NCI-H1930 (cell line): ENCODE results near the gene GAN.
"Not testable (repeated sequence)": the region's sequence is repeated elsewhere in the genome, so short reads cannot be mapped to it uniquely, and the experiment has no call there.

ENCODE experiments used
- DNase-seq, 2 experiments: peaks; one replicate each; lab custom pipeline; 2025; lab: John Stamatoyannopoulos, UW

The GAN gene

DNA sequence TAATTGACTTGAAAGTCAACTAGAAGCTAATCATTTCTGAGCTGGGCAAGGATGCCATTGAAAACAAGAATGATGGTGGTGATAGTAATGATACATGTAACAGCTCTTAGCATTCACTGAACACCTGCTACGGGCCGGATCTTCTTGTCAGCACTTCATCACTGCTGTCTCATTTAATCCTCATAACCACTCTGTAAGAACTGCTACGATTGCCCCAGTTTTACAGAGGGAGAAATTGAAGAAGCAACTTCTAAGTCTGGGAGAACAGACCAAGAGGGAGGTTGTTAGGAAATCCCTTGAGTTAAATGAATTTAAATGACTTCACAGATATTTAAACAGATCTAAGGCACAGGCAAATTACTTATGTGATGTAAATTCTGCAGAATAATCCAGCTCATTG is 7.0 kb upstream of the GAN start:
- DNase-seq = no peak

DNA sequence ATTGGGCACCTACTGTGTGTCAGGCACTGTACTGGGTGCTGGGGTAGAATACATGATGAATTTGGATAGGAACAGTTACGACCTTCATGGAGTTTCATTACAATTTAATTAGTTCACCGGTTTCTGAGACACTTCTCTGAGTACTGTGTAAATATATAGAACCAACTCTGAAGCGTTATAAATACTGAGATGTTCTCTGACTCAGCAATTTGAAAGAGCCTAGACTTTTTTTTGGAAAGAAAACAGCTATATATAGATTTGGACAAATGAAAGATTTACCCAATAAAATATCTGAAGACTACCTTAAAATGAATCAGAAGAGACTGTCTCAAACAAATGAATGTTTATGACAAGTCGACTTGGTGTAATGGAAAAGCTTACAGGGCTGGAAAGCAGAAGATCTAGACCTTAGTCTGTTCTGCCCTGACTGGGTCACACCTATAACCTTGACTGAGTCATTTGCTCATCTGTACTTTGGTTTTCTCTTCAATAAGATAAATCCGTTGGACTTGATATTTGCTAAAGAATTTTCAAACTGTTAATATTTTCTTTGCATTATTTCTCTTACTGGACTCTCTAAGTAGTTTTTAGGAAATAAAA is 4.6 kb upstream of the GAN start:
- no peak for DNase-seq

DNA sequence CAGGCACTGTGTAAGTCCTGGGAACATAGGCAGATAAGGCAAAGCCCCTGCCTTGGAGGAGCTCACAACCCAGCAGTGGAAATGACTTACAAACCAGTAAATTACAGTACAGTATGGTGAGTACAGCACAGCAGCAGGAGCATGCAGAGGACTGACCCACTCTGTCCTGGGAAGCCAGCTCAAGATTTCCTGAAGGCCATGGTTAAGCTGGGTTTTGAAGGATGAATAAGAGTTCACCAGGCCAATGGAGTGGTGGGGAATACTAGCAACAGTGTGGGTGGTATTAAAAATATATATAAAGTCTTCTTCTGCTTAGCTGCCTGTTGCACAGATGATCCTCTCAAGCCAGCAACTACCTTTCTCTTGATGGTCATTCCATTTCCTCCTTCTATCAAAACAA is 3.0 kb upstream of the GAN start:
- no peak for DNase-seq

DNA sequence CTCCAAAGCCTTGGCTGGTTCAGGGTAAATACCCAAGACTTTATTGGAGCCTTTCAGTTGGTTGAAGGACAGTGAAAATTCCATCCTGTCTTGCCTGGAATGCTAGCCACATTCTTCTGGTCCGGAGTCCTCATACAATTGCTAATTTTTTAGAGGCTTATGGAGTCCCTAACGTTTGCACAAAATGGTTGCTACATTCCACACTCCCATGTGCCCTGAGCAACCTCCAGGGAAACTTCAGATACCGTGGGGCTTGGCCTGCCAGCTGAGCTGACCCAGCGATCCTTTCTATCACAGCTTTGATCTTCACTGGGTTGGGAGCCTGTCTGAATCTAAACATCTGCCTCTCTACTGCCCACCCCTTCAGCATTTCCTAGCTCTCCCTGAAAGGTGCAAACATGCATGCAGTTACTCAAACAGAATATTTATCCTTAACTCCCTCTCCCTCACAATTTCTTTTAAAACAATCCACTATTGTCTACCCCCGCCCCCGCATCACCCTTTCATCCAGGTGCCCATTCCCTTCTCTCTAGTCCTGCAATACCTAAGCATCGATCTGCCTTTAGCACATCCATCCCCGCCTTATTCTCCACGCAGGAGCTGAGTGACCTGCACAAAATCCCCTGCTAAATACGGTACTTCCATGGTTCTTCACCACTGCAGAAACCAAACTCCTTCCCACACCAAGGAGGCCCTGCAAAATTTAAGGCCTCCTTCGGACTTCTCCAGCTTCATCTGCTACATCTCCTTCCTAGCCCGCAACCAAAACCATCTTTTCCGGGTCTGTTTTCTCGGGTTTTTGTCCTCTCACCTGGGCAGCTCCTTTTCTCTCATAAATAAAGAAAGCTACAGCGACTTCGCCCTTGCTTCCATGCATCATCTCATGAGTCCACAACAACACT is 810 bp upstream of the GAN start:
- DNase-seq = no peak

DNA sequence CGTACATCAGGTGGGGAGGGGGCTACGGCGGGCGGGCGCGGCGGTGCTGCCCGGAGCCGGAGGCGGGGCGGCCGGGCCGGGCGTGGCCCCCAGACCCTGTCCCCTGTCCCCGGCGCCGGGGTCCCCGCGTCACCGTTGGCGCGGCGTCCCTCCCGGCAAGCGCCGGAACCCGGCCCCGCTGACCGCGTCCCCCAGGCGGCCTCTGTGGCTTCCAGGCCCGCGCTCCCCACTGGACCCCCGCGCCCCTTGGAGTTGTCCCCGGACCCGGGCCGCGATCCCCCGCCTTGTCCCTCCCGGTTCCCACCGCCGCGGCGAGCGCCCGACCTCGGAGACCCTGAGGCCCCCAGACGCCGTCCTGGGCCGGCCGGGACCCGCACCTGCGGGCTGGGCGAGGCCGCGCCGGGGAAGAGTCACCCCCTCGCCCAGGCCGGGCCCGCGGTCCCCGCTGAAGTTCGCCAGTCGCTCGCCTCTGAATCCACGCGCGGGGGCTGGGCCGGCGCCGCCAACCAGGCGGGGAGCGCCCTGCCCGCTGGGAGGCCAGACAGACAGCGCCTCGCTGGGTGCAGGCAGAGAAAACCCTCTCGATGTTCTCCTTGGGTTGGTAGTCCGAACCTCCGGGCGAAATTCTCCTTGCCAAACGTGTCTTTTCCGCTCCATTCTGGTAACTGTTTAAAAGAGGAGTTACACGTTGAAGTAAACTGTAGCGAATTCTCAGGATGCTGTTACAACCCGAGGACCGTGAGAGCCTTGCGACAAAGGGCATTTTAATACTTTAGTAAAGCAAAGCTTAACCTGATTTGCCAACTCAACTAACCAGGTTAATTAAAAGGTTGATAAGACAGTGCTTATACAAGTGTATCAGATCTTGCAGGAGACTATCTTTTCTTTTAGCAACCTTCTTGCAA is 761 bp downstream of the GAN start:
- no peak for DNase-seq

DNA sequence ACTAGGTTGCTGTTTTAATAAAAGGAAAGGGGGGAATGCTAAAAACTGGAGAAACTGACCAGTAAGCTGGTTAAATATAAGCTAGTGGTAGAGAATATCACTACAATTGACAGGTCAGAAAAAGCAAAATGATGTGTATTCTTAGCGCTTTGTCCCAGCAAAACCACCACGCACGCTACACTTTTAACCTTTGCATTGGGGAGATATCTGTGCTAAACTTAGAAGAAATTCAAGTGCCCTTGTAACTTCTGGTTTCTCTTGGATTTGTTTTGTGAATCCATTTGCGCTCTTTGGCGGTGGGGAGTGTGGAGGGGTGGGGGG is 1.4 kb downstream of the GAN start:
- no peak for DNase-seq

DNA sequence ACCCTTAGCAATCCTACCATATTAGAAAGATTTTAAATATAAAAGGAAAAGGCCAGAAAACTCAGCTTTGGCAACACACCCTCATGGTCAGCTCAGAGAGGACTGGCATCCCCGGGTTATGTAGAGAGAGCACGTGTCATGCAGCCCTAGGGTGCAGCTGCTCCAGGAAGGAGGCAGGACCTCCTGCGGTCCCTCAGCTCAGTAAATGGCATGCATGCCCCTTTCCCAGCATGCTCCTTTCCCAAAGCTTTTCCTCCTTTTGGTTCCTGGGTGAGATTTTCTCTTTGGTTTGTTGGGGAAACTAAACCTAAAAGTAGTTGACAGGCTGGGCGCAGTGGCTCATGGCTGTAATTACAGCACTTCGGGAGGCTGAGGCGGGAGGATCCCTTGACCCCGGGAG is 3.9 kb downstream of the GAN start:
- DNase-seq = no peak

DNA sequence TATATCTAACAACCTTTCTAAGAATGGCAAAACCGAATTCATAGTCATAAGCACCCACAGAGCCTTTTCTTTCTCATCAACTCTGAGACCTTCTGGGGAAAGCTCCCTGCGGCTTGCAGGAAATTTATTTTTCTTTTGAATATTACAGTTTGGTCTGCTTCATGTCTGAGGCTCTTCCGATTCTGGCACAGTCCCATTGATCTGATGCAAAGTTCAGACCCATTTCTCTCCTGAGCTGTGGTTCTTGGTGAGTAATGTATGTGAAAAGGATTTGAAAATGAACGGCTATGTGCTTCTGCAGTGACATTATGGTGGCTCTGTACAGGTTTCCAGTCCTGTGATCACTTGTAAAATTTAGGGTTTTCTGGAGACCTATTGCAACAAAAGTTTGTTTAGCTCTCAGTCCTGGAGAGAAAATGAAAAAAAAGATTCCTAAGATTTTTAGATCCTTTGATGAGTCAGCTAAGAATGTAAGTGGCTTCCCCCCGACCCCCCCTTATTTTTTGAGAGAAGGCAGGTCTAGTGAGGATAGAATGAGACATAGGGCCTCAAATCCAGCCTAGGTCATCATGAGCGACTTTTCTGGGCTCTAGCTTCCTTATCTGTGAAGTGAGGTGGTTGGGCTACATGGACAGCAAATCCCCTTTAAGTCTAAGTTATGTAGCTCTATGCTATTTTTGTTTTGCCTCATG is 4.6 kb downstream of the GAN start:
- DNase-seq = no peak

DNA sequence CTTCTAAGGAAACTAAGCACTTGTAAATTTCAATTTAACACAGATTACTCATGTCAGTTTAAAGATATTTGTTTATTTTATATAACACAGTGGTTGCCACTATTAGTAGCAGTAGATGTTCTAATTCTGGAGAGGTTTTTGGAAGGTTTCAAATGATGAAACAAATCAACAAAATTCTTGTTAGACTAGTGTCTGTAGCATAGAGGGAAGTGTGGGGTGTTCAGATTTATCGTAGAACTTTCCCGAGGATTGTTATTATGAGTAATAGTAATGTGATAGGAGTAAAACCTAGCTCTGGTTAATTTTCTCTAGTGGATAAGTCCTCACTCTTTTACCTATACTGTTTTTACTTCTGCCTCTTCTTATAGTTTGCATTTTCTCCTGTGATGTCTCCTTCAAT is 6.3 kb downstream of the GAN start:
- no peak for DNase-seq

DNA sequence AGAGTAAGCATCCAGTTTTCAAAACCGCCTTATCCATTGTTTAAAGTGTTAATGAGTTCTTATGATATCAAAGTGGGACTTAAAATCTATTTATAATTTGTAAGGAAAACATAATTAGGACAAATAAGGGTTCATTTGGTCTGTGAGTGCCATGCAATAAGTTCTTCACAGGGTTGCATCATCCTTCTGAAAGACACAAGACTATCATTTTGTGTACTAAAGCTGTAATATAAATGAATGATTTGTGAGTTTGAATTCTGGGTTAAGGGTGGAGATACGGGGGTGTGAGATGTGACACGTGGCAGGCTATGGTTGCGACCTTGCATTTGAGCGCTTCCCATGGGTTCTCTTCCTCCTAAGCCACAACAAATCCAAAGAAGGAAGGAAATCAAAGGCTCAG is 6.8 kb downstream of the GAN start:
- DNase-seq = no peak

DNA sequence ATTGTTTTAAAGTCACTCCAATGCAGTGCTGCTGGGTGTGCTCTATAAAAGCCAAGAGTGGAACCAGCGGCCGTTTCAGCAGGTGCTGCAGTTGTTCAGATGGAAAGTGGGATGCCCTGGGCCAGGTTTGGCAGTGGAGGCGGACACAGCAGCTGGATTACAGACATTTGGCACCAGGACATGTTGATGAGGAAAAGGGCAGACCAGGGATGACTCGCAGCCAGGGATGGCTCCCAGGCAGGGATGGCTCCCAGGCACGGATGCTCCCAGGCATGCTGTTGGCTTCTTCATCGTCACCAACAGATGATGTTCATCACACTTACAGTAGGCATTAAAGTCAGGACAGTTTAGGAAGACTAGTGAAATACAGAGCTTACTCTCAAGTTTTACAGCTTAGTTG is 10.0 kb downstream of the GAN start:
- DNase-seq = no peak

DNA sequence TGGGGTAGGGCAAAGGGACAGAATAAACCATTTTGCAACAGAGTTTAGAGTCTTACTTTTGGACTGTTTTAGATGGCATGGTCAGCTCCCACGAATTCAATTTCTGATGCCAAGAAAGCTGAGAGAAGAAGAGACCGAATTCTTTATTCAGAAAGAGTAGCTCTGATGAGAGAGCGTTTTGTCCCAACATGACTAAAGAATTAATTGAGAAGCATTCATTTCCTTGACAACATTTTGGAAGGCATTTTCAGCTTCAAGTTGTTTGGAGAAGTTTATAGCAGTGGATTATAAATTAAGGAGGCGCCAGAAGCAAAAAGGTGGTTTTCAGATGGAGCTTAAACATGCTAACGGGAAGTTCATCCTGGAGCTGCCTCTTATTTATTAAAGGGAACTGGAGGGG is 12.2 kb downstream of the GAN start:
- DNase-seq = no peak

DNA sequence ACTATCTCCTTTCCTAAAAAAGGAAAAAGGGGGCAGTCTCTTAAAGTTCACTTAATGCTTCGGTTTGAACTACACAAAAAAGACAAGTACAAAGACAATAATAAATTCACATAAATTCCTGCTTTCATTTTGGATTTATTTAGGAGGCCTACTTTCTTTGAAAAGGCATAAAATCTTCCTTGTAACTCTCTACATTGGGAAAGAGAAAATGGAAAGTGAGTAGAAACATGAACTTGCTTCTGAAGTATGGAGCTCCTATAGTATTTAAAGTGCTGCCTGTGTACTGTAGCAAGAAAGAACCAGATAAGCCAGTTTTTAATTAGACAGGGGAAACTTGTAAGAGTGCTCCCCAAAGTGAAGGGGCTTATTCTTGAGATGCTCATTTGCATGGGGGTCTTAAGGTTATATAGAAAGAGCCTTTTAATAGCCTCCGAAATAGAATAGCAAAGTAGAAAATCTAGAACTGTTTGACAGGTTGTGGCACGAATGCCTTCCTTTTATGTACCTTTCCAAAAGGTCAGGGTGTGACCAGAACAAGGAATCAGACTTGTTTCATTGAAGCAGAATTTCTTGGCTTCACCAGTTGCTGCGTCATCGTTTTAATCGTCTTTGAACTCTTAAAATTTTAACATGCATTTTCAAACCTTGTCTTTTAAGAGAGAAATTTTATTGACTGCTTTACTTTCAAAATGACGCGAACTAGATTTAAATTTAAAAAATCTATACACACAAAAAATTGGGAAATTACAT is 12.9 kb downstream of the GAN start:
- DNase-seq = no peak

DNA sequence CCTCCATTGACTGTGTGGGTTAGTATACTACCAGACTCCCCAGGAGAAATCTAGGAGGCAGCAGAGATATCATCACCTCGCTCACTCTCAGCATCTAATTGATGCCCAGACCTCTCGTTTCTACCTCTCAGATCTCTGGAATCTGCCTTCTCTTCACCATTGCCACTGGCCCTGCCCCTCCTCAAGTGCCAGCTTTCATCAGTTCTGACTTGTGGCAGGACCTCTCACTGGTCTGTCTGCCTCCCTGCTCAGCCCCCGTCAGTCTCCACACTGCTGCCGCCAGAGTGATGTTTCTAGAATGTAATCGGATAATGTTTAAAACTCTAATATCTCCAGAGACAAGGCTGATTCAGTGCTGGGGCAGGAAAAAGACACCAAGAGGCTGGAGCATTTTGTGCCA is 15.2 kb downstream of the GAN start:
- no peak for DNase-seq

DNA sequence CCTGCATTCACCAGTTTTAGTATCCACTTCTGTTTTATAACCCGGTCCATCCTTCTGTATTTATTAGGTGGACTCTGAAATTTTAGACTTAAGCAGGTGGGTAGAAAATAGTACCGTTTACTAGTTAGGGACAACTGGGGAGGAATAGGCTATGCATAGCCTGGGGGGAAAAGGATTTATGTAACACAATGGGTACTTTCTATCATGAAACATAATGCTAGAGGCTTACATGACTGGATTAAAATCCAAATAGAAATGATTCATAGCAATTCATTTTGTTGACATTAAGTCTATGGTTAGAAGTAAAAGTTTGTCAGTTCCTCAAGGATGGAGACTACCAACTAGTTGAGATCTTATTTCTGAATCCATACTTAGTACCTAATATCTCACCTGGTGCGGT is 18.6 kb downstream of the GAN start:
- DNase-seq = no peak

DNA sequence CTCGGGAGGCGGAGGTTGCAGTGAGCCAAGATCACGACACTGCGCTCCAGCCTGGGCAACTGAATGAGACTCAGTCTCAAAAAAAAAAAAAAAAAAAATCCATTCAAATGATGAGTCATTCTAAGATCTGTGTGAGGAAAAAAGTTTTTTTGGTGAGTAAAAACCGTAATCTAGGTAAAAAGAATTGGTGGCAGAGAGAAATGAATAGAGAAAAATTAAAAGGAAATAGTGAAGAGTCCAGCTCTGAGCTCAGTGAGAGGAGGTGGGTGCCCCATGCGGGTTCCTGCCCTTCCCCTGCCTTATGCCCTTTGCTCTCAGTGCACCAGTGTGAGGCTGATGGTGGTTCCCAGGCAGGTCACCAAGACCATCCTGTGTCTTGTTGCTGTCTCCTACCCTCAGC is 20.9 kb downstream of the GAN start:
- no peak for DNase-seq

DNA sequence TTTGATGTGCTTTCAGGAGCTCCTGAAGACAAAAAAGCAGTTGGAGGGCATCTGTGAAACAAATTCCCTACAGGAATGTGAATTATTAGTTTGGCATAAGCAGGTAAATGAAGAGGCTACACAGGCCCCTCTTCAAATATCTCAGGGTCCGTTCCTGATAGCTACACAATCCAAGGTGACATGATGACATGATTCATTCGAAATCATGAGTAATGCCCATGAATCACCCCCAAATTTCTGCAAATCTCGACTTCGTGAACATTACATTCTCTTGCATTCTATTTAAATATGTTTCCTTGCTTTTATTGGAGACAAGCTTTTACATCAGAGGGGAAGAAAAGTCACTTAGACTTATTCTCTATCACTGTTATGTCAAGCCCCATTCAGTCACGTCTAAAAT is 22.3 kb downstream of the GAN start:
- DNase-seq = no peak

DNA sequence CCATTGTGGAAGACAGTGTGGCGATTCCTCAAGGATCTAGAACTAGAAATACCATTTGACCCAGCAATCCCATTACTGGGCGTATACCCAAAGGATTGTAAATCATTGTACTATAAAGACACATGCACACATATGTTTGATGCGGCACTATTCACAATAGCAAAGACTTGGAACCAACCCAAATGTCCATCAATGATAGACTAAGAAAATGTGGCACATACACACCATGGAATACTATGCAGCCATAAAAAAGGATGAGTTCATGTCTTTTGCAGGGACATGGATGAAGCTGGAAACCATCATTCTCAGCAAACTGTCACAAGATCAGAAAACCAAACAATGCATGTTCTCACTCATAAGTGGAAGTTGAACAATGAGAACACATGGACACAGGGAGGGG is 30.4 kb downstream of the GAN start:
- not testable (repeated sequence) for DNase-seq

DNA sequence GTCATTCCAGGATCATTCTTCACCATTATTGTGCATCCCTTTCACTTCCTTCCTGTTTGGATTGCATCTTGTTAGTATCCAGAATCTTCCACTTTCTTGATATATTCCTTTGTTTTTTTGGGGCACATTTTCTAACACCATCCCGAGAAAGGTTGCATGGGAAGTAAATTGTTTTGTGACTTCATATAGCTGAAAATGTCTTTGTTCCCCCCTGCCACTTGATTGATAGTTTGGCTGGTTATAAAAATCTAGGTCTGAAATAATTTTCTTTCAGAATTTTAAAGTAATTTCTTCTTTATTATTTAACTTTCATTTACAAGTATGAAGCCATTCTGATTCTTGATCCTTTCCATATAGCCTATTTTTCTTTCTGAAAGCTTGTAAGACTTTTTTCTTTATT is 32.7 kb downstream of the GAN start:
- DNase-seq = no peak

DNA sequence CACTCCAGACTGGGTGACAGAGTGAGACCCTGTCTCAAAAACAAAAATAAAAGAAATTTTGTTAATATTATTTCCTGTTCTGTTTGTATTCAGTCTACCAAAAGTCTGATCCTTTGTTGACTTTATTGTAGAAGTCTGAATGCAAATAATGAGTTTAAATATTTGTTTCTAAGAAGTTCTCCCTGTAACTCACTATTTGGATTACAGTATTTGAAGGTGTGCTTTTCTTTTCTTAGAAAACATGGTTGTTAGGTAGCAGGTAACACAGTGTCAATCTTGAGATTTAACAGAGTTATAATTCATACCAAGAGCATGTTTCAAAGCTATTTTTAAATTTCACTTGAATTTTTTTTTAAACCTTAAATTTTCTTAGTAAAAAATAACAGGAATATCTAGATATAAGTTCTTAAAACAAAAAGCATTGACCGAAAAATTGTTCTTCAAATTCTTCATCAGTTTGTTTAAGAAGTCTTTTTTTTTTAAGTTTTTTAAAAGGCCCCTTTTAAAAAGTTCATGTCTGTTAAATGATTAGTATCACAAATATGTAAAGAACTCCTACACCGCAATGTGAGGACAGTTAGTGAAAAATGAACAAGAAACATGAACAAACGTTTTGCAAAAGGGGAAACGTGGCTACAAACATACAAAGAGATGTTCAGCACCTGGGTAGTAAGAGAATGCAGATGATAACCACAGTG is 35.0 kb downstream of the GAN start:
- no peak for DNase-seq

DNA sequence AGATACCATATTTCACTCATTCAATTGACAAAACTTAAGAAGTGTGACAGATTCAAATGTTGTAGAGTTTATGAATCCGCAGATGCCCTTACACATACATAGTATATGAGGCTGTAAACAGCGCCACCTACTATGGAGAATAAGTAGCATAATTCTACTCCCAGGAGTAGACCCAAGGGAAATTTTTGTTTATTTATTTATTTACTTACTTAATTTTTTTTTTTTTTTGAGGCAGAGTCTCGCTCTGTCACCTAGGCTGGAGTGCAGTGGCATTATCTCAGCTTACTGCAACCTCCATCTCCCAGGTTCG is 35.5 kb downstream of the GAN start:
- DNase-seq = no peak
